ENCODE results near the gene BRD3OS.

DNA sequence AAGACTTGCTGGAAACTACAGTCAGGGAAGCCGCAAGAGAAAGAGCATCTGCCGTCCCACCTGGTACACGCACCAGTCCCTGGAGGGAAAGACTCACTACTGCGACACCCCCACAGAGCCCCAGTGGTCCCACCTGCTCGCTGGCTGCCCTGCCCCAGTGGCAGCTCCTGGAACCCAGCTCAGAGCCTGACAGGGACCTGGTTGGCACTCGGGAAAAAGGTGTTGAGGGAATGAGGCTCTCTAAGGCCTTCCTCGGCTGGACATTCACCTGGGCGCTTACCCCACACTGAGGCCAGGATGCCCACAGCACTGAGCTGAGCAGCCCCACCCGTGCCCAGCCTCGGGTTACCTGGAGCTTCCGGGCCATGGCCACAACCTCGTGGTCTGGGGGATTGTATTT lies 19.7 kb downstream of the BRD3OS start:
- TF ChIP-seq, protein P1, sequence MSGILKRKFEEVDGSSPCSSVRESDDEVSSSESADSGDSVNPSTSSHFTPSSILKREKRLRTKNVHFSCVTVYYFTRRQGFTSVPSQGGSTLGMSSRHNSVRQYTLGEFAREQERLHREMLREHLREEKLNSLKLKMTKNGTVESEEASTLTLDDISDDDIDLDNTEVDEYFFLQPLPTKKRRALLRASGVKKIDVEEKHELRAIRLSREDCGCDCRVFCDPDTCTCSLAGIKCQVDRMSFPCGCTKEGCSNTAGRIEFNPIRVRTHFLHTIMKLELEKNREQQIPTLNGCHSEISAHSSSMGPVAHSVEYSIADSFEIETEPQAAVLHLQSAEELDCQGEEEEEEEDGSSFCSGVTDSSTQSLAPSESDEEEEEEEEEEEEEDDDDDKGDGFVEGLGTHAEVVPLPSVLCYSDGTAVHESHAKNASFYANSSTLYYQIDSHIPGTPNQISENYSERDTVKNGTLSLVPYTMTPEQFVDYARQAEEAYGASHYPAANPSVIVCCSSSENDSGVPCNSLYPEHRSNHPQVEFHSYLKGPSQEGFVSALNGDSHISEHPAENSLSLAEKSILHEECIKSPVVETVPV (CRISPR knock-in tag; IDR thresholded peaks at IDR 0.05): no peak
- TF ChIP-seq ZFP30 (CRISPR knock-in tag; IDR thresholded peaks at IDR 0.05): no peak
- no peak for TF ChIP-seq ZFP3 (CRISPR knock-in tag; IDR thresholded peaks at IDR 0.05)

Measured in SK-N-SH treated with all-trans-retinoic acid at 6 μM for 48 hours (cell line).